Measurements from ENCODE around the gene DAZAP2.

DNA sequence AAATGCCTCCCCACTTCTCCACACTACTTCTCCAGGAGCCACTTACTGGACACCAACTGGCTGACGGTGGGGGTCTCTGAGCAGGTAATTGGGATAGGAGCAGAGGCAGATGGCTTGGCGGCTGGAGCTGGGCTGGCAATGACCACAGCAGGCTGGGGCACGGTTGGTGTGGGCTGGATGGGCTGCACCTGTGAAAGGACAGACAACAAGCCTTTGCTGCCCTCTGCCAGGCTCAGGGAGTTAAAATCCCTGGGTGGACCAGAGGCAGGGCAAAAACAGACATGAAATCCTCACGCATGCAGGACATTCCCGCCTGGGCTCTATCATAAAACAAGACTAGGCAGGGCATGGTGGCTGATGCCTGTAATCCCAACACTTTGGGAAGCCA is 46.3 kb upstream of the DAZAP2 start:
- TF ChIP-seq, protein P1, sequence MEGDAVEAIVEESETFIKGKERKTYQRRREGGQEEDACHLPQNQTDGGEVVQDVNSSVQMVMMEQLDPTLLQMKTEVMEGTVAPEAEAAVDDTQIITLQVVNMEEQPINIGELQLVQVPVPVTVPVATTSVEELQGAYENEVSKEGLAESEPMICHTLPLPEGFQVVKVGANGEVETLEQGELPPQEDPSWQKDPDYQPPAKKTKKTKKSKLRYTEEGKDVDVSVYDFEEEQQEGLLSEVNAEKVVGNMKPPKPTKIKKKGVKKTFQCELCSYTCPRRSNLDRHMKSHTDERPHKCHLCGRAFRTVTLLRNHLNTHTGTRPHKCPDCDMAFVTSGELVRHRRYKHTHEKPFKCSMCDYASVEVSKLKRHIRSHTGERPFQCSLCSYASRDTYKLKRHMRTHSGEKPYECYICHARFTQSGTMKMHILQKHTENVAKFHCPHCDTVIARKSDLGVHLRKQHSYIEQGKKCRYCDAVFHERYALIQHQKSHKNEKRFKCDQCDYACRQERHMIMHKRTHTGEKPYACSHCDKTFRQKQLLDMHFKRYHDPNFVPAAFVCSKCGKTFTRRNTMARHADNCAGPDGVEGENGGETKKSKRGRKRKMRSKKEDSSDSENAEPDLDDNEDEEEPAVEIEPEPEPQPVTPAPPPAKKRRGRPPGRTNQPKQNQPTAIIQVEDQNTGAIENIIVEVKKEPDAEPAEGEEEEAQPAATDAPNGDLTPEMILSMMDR (conservative IDR thresholded peaks at IDR 0.05 in 1 of 2, IDR thresholded peaks at IDR 0.05 in 1 of 2; ENCODE audit: extremely low read depth in 1 of 2, insufficient read depth in 1 of 2, low read depth in 1 of 2, low read length in 2 of 2) = peak in 1 of 2 donors; percentile 18
- TF ChIP-seq EZH2 (IDR thresholded peaks at IDR 0.05; ENCODE audit: borderline replicate concordance, low read length) = no peak

Measured in mammary epithelial cell (primary cell).